K562 (cell line): Measurements from ENCODE around the gene PLAC1. TPM values are rescaled to one million over a fixed set of nuclear protein-coding genes. Genes with fewer than 3 reads are reported as not detected.

Experiments used
- ATAC-seq: fragments of 200-7000 bp; cut with Tn5 transposase; 3 replicates; pipeline ENCODE4 v1.9.1; 2020; ENCODE audit warnings: moderate library complexity
- BruUV-seq: library from RNA; stranded (reverse); fragments of 400-500 nt; replicated peaks from 2 replicates; lab custom pipeline; 2021; lab: Mats Ljungman, UMichigan
- CTCF ChIA-PET: fragments of 300-600 bp; formaldehyde crosslinking; extraction: SDS; loops from one replicate; lab custom pipeline; 2021; ENCODE audit warnings: low intra/inter-chr PET ratio; lab: Yijun Ruan, JAX
- POLR2A ChIA-PET: fragments of 300-600, 350-650 bp; sonication (Branson Sonifier 250); formaldehyde crosslinking; extraction: SDS; loops from one replicate; lab custom pipeline; 2021; ENCODE audit warnings: antibody characterized with exemption, inconsistent platforms; lab: Yijun Ruan, JAX
- DNase-seq, 4 experiments: peaks; one replicate each; pipeline versions ENCODE4 v3.0.0 to v3.0.0-alpha.2; 2011 to 2018; ENCODE audit warnings: low spot score in 3 of 4, mixed read lengths in 3 of 4; ENCODE audit errors: extremely low read depth in 1 of 4
- FAIRE-seq: peaks from 2 replicates; lab custom pipeline; 2011; peaks lifted over from hg19 to GRCh38; lab: Jason Lieb, UNC
- H2AFZ ChIP-seq: 2 replicates; pipeline ENCODE4 v1.6.0; 2011; ENCODE audit warnings: low read depth, low read length, control low read depth, inconsistent platforms
- H3K27ac ChIP-seq: fragments of 200-600 bp; 3 replicates; pipeline ENCODE4 v1.8.0; 2011; ENCODE audit warnings: low read depth, mild to moderate bottlenecking, control low read depth, inconsistent platforms, low read length, moderate library complexity, mixed read lengths; ENCODE audit errors: extremely low read depth
- H3K27me3 ChIP-seq, 2 experiments: fragments of 300-600 bp in 1 of 2; 2 replicates in 1 of 2; 3 replicates in 1 of 2; pipeline versions ENCODE4 v1.6.0 to v1.8.0; 2011; ENCODE audit warnings: inconsistent platforms in 2 of 2, low read length in 2 of 2, mild to moderate bottlenecking in 1 of 2, mixed read lengths in 1 of 2, moderate library complexity in 1 of 2; ENCODE audit not compliant: control insufficient read depth in 2 of 2, insufficient read depth in 2 of 2
- H3K36me3 ChIP-seq: fragments of 300-600 bp; 3 replicates; pipeline ENCODE4 v1.8.0; 2011; ENCODE audit warnings: mild to moderate bottlenecking, low read length, inconsistent platforms; ENCODE audit not compliant: control insufficient read depth, insufficient read depth
- H3K4me1 ChIP-seq, 2 experiments: fragments of 200-600 bp in 1 of 2; replicated peaks in 1 of 2; 2 replicates in 1 of 2; 3 replicates in 1 of 2; pipeline versions ENCODE4 v1.5.1 to v1.8.0; 2011; ENCODE audit warnings: inconsistent platforms in 2 of 2, low read length in 2 of 2, mild to moderate bottlenecking in 1 of 2, mixed read lengths in 1 of 2, moderate library complexity in 1 of 2; ENCODE audit not compliant: control insufficient read depth in 2 of 2, insufficient read depth in 2 of 2
- H3K4me2 ChIP-seq: 2 replicates; pipeline ENCODE4 v1.6.1; 2011; ENCODE audit warnings: low read length, control low read depth, inconsistent platforms, mixed read lengths; ENCODE audit not compliant: insufficient read depth
- H3K4me3 ChIP-seq: fragments of 200-600 bp; sonication (generic), shearing (Covaris generic); 2 replicates; pipeline ENCODE4 v1.5.1; 2016; ENCODE audit warnings: control low read depth, inconsistent platforms
- H3K79me2 ChIP-seq: fragments of 200-600 bp; 3 replicates; pipeline ENCODE4 v1.8.0; 2011; ENCODE audit warnings: low read length, inconsistent platforms; ENCODE audit not compliant: control insufficient read depth, insufficient read depth
- H3K9ac ChIP-seq, 2 experiments: 2 replicates each; pipeline versions ENCODE4 v1.6.0 to v1.6.1; 2011; ENCODE audit warnings: low read depth in 2 of 2, low read length in 2 of 2, control low read depth in 1 of 2, inconsistent platforms in 1 of 2, mild to moderate bottlenecking in 1 of 2, mixed read lengths in 1 of 2; ENCODE audit not compliant: insufficient read depth in 1 of 2
- H3K9me1 ChIP-seq: one replicate; pipeline ENCODE4 v1.6.0; 2011; ENCODE audit warnings: inconsistent platforms, mild to moderate bottlenecking, low read length, moderate library complexity; ENCODE audit not compliant: control insufficient read depth, insufficient read depth
- H3K9me3 ChIP-seq: replicated peaks from 2 replicates; pipeline ENCODE4 v1.5.1; 2011; ENCODE audit warnings: low read depth, low read length, inconsistent platforms; ENCODE audit not compliant: control insufficient read depth, insufficient read depth
- H4K20me1 ChIP-seq: replicated peaks from 2 replicates; pipeline ENCODE4 v1.6.1; 2011; ENCODE audit warnings: low read length, inconsistent platforms, mixed read lengths; ENCODE audit not compliant: control insufficient read depth, insufficient read depth
- CREM ChIP-seq: IDR thresholded peaks from 2 replicates; pipeline ENCODE4 v1.6.1; 2014; ENCODE audit warnings: antibody characterized with exemption, low read depth
- FOSL1 ChIP-seq: fragments of 200-800 bp; sonication (Bioruptor generic); conservative IDR thresholded peaks from 2 replicates; pipeline ENCODE4 v1.6.1; 2016; ENCODE audit warnings: missing genetic modification characterization, missing compliant biosample characterization
- MAFG ChIP-seq: fragments of 450-650 bp; conservative IDR thresholded peaks from 2 replicates; pipeline ENCODE4 v1.6.1; 2016; ENCODE audit warnings: missing genetic modification characterization, missing compliant biosample characterization
- MAX ChIP-seq: sonication (generic); formaldehyde crosslinking; IDR thresholded peaks from 2 replicates; pipeline ENCODE4 v1.9.0; 2022; ENCODE audit warnings: mild to moderate bottlenecking, missing genetic modification reagents
- TCFL5 ChIP-seq: fragments of 250-450 bp; sonication (Bioruptor Pico); conservative IDR thresholded peaks from 2 replicates; pipeline ENCODE4 v1.6.1; 2021; ENCODE audit warnings: mild to moderate bottlenecking, moderate library complexity, matching md5 sums
- ZNF263 ChIP-seq: sonication (generic); formaldehyde crosslinking; IDR thresholded peaks from 2 replicates; pipeline ENCODE4 v1.8.0; 2022; ENCODE audit warnings: mild to moderate bottlenecking, missing genetic modification reagents, borderline replicate concordance
- WGBS: fragments of 100-300 bp; shearing (Covaris generic); methylation state at CpG from one replicate; pipeline ENCODE4 v1.1.6; 2016; ENCODE audit warnings: low coverage, mixed read lengths; ENCODE audit not compliant: insufficient coverage; ENCODE audit errors: missing lambda C conversion rate; 5-methylcytosine and 5-hydroxymethylcytosine counted together
- in situ Hi-C: fragments of 300-500 bp; cut with MboI; formaldehyde crosslinking; loops from 4 replicates; pipeline ENCODE4 v1.15.0; 2018; ENCODE audit warnings: inconsistent platforms, mixed read lengths
- intact Hi-C: fragments of 100-400 bp; cut with micrococcal nuclease; formaldehyde crosslinking; loops from 2 replicates; pipeline ENCODE4 v1.14.2; 2022
- polyA plus RNA-seq, 8 experiments: library from polyadenylated mRNA; depleted of rRNA in 4 of 8; stranded (reverse) in 5 of 8; unstranded in 3 of 8; fragments of >200 nt; fragmentation: Nextera tagmentation in 2 of 8; fragmentation: Illumina TruSeq in 1 of 8; extraction: Ambion mirVana in 2 of 8; extraction: Trizol in 1 of 8; gene quantifications; 2 replicates each; pipeline versions ENCODE4 v1.2.1 to v1.2.3, GENCODE V29; 2011 to 2014; ENCODE audit warnings: inconsistent platforms in 1 of 8, missing spikeins in 1 of 8
- total RNA-seq, 7 experiments: library from RNA; depleted of rRNA in 6 of 7; stranded (reverse); fragments of >200 nt in 6 of 7; fragmentation: Illumina TruSeq in 2 of 7; extraction: Trizol in 2 of 7; gene quantifications; 2 replicates each; pipeline versions ENCODE4 v1.2.1 to v1.2.3, GENCODE V29; 2011 to 2021; ENCODE audit warnings: low replicate concordance in 1 of 7

PLAC1 gene
- total and polyA plus RNA-seq, 9 of the 15 experiments (the other 6 are each of a cell fraction or from before 2014, with no cell fraction given): 0.82 to 9.1 (median 1.7) TPM

GRCh38 chrX:134684956-134685355 is 26.7 kb upstream of the PLAC1 start:
- CTCF ChIA-PET: no interaction called here
- no peak overlapping the region for H3K9ac ChIP-seq
- TF ChIP-seq ZNF263 (CRISPR knock-in tag) (no peak), MAFG (tag) (no peak), CREM (no peak), MAX (CRISPR knock-in tag) (no peak), TCFL5 (no peak), FOSL1 (tag) (no peak)
- POLR2A ChIA-PET: interaction anchor here (1.1 kb wide), 1 partner anchor 8 kb away, joined by 3 read pairs; no protein-coding TSS in a partner anchor
- no peaks in the 10 kb centered on the region; a peak in 1 of 5 replicates for H3K27me3 ChIP-seq
- no peak overlapping the region for H3K4me3 ChIP-seq
- no peaks in the 10 kb centered on the region for H3K9me1 ChIP-seq
- no peak overlapping the region for H2AFZ ChIP-seq
- in situ Hi-C loops (no loop called here), intact Hi-C loops (no loop called here)
- H3K27ac ChIP-seq: no peak overlapping the region
- no peak for DNase-seq
- no peaks in the 10 kb centered on the region for H3K36me3 ChIP-seq
- H4K20me1 ChIP-seq: no peaks in the 10 kb centered on the region
- no peaks in the 10 kb centered on the region for H3K79me2 ChIP-seq
- H3K4me2 ChIP-seq: no peak overlapping the region
- H3K4me1 ChIP-seq: no peaks in the 10 kb centered on the region
- no peak for FAIRE-seq
- no peak for ATAC-seq
- H3K9me3 ChIP-seq: no peaks in the 10 kb centered on the region
- 0% methylated on average over 1 of the region's 1 CpG for WGBS
- BruUV-seq: no TSS peak
